Measurements from ENCODE around the gene ZNF365. TPM values are rescaled to one million over a fixed set of nuclear protein-coding genes. Genes with fewer than 3 reads are reported as not detected.

Gene ZNF365, protein sequence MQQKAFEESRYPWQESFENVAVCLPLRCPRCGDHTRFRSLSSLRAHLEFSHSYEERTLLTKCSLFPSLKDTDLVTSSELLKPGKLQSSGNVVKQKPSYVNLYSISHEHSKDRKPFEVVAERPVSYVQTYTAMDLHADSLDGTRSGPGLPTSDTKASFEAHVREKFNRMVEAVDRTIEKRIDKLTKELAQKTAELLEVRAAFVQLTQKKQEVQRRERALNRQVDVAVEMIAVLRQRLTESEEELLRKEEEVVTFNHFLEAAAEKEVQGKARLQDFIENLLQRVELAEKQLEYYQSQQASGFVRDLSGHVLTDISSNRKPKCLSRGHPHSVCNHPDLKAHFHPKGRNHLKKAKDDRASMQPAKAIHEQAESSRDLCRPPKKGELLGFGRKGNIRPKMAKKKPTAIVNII
- total RNA-seq (1 to 10 TPM in 1 of 5 experiments, under 1 TPM in 3, not detected in 1; 0.08 to 2.9 (median 0.28) TPM), polyA plus RNA-seq (not detected), total RNA-seq (not detected)

GRCh38 chr10:62373995-62374861, at the start of gene ZNF365:
Gene ZNF365, plus strand, starts transcription at chr10:62374369. Its CDS starts 1,825 bp downstream, at chr10:62376194.
- H3K27ac Mint-ChIP-seq, result peak within 1 kb of the TSS in 1 of 9 donors; percentile 65
- peak in 8 of 9 donors; percentile 5 to 51 (median 22) for DNase-seq
- H3K4me1 Mint-ChIP-seq, result peaks cover 0 to 9% (median 7%) of the 10 kb centered on the region in 7 donors
- CTCF ChIA-PET, result interaction anchor here (0.6 kb wide), 1 partner anchor 653 kb away, joined by 3 read pairs; no protein-coding TSS in a partner anchor
- ATAC-seq, result peak; percentile 85
- Histone ChIP-seq H3K9me3 (ENCODE audit: control insufficient read depth in 2 of 3, low read length in 3 of 3) (no peaks in the 10 kb centered on the region), H3K27me3 (ENCODE audit: control insufficient read depth in 2 of 2, insufficient read depth in 2 of 2, low read length in 2 of 2) (no peaks in the 10 kb centered on the region), H3K4me3 (ENCODE audit: low read length) (peak within 1 kb of the TSS; percentile 54), H3K4me1 (ENCODE audit: control insufficient read depth in 2 of 2, insufficient read depth in 2 of 2, low read length in 2 of 2) (peaks cover 3 to 18% of the 10 kb centered on the region in 2 donors), H3K36me3 (ENCODE audit: control insufficient read depth in 2 of 3, insufficient read depth in 3 of 3, low read length in 3 of 3) (no peaks in the 10 kb centered on the region), H3K27ac (ENCODE audit: low read depth, low read length) (no peak within 1 kb of the TSS)
- no peaks in the 10 kb centered on the region for H3K36me3 Mint-ChIP-seq
- H3K4me3 Mint-ChIP-seq, result peak within 1 kb of the TSS; percentile 71 to 85 (median 78)
- no peaks in the 10 kb centered on the region for H3K9me3 Mint-ChIP-seq
- peaks cover 15 to 48% (median 31%) of the 10 kb centered on the region in 5 donors for H3K27me3 Mint-ChIP-seq
- POLR2A ChIA-PET, result no interaction called here
- intact Hi-C loops (cut with micrococcal nuclease), result loop anchor here (5.0 to 10.0 kb wide), 2 partner anchors 109 to 112 kb away; partner anchors contain the start of gene RTKN2 (in 1 of the 2)

- Mint-ChIP-seq H3K27ac (no peak overlapping the region), H3K36me3 (no peaks in the 10 kb centered on the region), H3K4me3 (no peak overlapping the region), H3K27me3 (peaks cover 0 to 39% (median 4%) of the 10 kb centered on the region in 5 donors), H3K4me1 (no peaks in the 10 kb centered on the region), H3K9me3 (no peaks in the 10 kb centered on the region)
- H3K4me1 ChIP-seq (ENCODE audit: control insufficient read depth in 2 of 2, insufficient read depth in 2 of 2, low read length in 2 of 2), result no peaks in the 10 kb centered on the region
- ChIA-PET CTCF (no interaction called here), POLR2A (no interaction called here)
- intact Hi-C loops (cut with micrococcal nuclease), result no loop called here
- DNase-seq, result no peak
- no peak overlapping the region for H3K4me3 ChIP-seq (ENCODE audit: low read length)
- H3K9me3 ChIP-seq (ENCODE audit: control insufficient read depth in 2 of 3, low read length in 3 of 3), result no peaks in the 10 kb centered on the region
- no peak overlapping the region for H3K27ac ChIP-seq (ENCODE audit: low read depth, low read length)
- no peak for ATAC-seq
- no peaks in the 10 kb centered on the region for H3K27me3 ChIP-seq (ENCODE audit: control insufficient read depth in 2 of 2, insufficient read depth in 2 of 2, low read length in 2 of 2)
- no peaks in the 10 kb centered on the region for H3K36me3 ChIP-seq (ENCODE audit: control insufficient read depth in 2 of 3, insufficient read depth in 3 of 3, low read length in 3 of 3)
Observed at GRCh38 chr10:62326176-62326575, 48.0 kb upstream of the ZNF365 start.

GRCh38 chr10:62327885-62328284, 46.3 kb upstream of the ZNF365 start:
- Histone ChIP-seq H3K4me1 (ENCODE audit: control insufficient read depth in 2 of 2, insufficient read depth in 2 of 2, low read length in 2 of 2) (no peaks in the 10 kb centered on the region), H3K27ac (ENCODE audit: low read depth, low read length) (no peak overlapping the region), H3K4me3 (ENCODE audit: low read length) (no peak overlapping the region), H3K27me3 (ENCODE audit: control insufficient read depth in 2 of 2, insufficient read depth in 2 of 2, low read length in 2 of 2) (no peaks in the 10 kb centered on the region), H3K36me3 (ENCODE audit: control insufficient read depth in 2 of 3, insufficient read depth in 3 of 3, low read length in 3 of 3) (no peaks in the 10 kb centered on the region), H3K9me3 (ENCODE audit: control insufficient read depth in 2 of 3, low read length in 3 of 3) (no peaks in the 10 kb centered on the region)
- DNase-seq (no peak), ATAC-seq (no peak)
- peaks cover 0 to 5% (median 0%) of the 10 kb centered on the region in 5 donors for H3K36me3 Mint-ChIP-seq
- peaks cover 0 to 29% (median 5%) of the 10 kb centered on the region in 5 donors for H3K27me3 Mint-ChIP-seq
- ChIA-PET CTCF (no interaction called here), POLR2A (no interaction called here)
- no peak overlapping the region for H3K27ac Mint-ChIP-seq
- H3K4me3 Mint-ChIP-seq, result no peak overlapping the region
- H3K9me3 Mint-ChIP-seq, result peaks cover 2 to 7% (median 5%) of the 10 kb centered on the region in 11 donors
- intact Hi-C loops (cut with micrococcal nuclease), result no loop called here
- H3K4me1 Mint-ChIP-seq, result no peaks in the 10 kb centered on the region

- Histone ChIP-seq H3K9me3 (ENCODE audit: control insufficient read depth in 2 of 3, low read length in 3 of 3) (no peaks in the 10 kb centered on the region), H3K4me3 (ENCODE audit: low read length) (no peak overlapping the region), H3K27me3 (ENCODE audit: control insufficient read depth in 2 of 2, insufficient read depth in 2 of 2, low read length in 2 of 2) (no peaks in the 10 kb centered on the region), H3K4me1 (ENCODE audit: control insufficient read depth in 2 of 2, insufficient read depth in 2 of 2, low read length in 2 of 2) (no peaks in the 10 kb centered on the region), H3K36me3 (ENCODE audit: control insufficient read depth in 2 of 3, insufficient read depth in 3 of 3, low read length in 3 of 3) (no peaks in the 10 kb centered on the region), H3K27ac (ENCODE audit: low read depth, low read length) (no peak overlapping the region)
- no peak for DNase-seq
- Mint-ChIP-seq H3K4me3 (no peak overlapping the region), H3K4me1 (no peaks in the 10 kb centered on the region), H3K27me3 (peaks cover 0 to 20% (median 7%) of the 10 kb centered on the region in 5 donors), H3K36me3 (peaks cover 0 to 5% (median 0%) of the 10 kb centered on the region in 5 donors), H3K27ac (no peak overlapping the region), H3K9me3 (peaks cover 3 to 16% (median 10%) of the 10 kb centered on the region in 11 donors)
- intact Hi-C loops (cut with micrococcal nuclease), result no loop called here
- ChIA-PET POLR2A (no interaction called here), CTCF (no interaction called here)
- ATAC-seq, result no peak
Observed at GRCh38 chr10:62330213-62330612, 44.0 kb upstream of the ZNF365 start.

GRCh38 chr10:62332406-62332805, 41.8 kb upstream of the ZNF365 start:
- intact Hi-C loops (cut with micrococcal nuclease), result no loop called here
- Mint-ChIP-seq H3K9me3 (peaks cover 3 to 16% (median 10%) of the 10 kb centered on the region in 11 donors), H3K27me3 (peaks cover 0 to 20% (median 7%) of the 10 kb centered on the region in 5 donors), H3K27ac (no peak overlapping the region), H3K4me1 (no peaks in the 10 kb centered on the region), H3K4me3 (no peak overlapping the region), H3K36me3 (peaks cover 0 to 5% (median 0%) of the 10 kb centered on the region in 5 donors)
- ATAC-seq (no peak), DNase-seq (no peak)
- H3K4me1 ChIP-seq (ENCODE audit: control insufficient read depth in 2 of 2, insufficient read depth in 2 of 2, low read length in 2 of 2), result no peaks in the 10 kb centered on the region
- ChIA-PET POLR2A (no interaction called here), CTCF (no interaction called here)
- H3K9me3 ChIP-seq (ENCODE audit: control insufficient read depth in 2 of 3, low read length in 3 of 3), result no peaks in the 10 kb centered on the region
- H3K4me3 ChIP-seq (ENCODE audit: low read length), result no peak overlapping the region
- H3K36me3 ChIP-seq (ENCODE audit: control insufficient read depth in 2 of 3, insufficient read depth in 3 of 3, low read length in 3 of 3), result no peaks in the 10 kb centered on the region
- no peaks in the 10 kb centered on the region for H3K27me3 ChIP-seq (ENCODE audit: control insufficient read depth in 2 of 2, insufficient read depth in 2 of 2, low read length in 2 of 2)
- H3K27ac ChIP-seq (ENCODE audit: low read depth, low read length), result no peak overlapping the region

GRCh38 chr10:62333135-62333889, 40.9 kb upstream of the ZNF365 start:
- H3K27me3 ChIP-seq (ENCODE audit: control insufficient read depth in 2 of 2, insufficient read depth in 2 of 2, low read length in 2 of 2), result no peaks in the 10 kb centered on the region
- Mint-ChIP-seq H3K4me1 (no peaks in the 10 kb centered on the region), H3K9me3 (peaks cover 3 to 16% (median 11%) of the 10 kb centered on the region in 11 donors), H3K36me3 (peaks cover 0 to 5% (median 2%) of the 10 kb centered on the region in 5 donors), H3K4me3 (no peak overlapping the region), H3K27ac (no peak overlapping the region), H3K27me3 (peaks cover 0 to 20% (median 12%) of the 10 kb centered on the region in 5 donors)
- no peak overlapping the region for H3K4me3 ChIP-seq (ENCODE audit: low read length)
- intact Hi-C loops (cut with micrococcal nuclease), result no loop called here
- H3K4me1 ChIP-seq (ENCODE audit: control insufficient read depth in 2 of 2, insufficient read depth in 2 of 2, low read length in 2 of 2), result no peaks in the 10 kb centered on the region
- CTCF ChIA-PET, result interaction anchor here (0.7 kb wide), 1 partner anchor 434 kb away, joined by 3 read pairs; no protein-coding TSS in a partner anchor
- no peaks in the 10 kb centered on the region for H3K36me3 ChIP-seq (ENCODE audit: control insufficient read depth in 2 of 3, insufficient read depth in 3 of 3, low read length in 3 of 3)
- DNase-seq (no peak), ATAC-seq (no peak)
- H3K27ac ChIP-seq (ENCODE audit: low read depth, low read length), result no peak overlapping the region
- POLR2A ChIA-PET, result no interaction called here
- H3K9me3 ChIP-seq (ENCODE audit: control insufficient read depth in 2 of 3, low read length in 3 of 3), result no peaks in the 10 kb centered on the region

Data from naive thymus-derived CD4-positive, alpha-beta T cell (primary cell).